DND-41 (cell line): ENCODE measurements around the gene TBCD.

Experiments used
- EZH2 ChIP-seq: IDR thresholded peaks from 3 replicates; pipeline ENCODE4 v1.6.1; 2012; ENCODE audit warnings: borderline replicate concordance, low read depth, mild to moderate bottlenecking, moderate library complexity, low read length, inconsistent platforms; ENCODE audit not compliant: severe bottlenecking
- TF ChIP-seq, protein P1 (sequence below): IDR thresholded peaks from 2 replicates; pipeline ENCODE4 v1.5.1; 2012; ENCODE audit warnings: borderline replicate concordance, low read length, moderate library complexity, mild to moderate bottlenecking; ENCODE audit not compliant: poor library complexity, severe bottlenecking; ENCODE audit errors: extremely low read depth

DNA sequence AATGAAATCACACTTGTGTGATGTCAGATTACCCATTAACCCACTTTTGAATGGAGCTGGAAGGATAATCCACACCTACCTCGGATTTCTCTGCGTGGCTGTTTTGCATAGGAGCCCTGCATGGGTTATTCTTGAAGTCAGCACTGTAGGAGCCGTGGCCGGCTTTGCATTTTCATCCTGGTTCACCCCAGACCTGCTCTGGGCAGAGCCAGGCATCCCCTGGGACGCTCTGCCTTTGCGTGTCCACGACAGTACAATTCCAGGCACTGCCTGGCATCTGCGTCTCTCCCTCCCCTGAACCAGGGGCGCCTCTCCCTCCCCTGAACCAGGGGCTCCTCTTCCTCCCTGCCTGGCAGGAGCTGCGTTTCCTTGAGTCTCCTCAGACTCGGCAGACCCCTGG is 117.7 kb downstream of the TBCD start:
- TF ChIP-seq, protein P1, sequence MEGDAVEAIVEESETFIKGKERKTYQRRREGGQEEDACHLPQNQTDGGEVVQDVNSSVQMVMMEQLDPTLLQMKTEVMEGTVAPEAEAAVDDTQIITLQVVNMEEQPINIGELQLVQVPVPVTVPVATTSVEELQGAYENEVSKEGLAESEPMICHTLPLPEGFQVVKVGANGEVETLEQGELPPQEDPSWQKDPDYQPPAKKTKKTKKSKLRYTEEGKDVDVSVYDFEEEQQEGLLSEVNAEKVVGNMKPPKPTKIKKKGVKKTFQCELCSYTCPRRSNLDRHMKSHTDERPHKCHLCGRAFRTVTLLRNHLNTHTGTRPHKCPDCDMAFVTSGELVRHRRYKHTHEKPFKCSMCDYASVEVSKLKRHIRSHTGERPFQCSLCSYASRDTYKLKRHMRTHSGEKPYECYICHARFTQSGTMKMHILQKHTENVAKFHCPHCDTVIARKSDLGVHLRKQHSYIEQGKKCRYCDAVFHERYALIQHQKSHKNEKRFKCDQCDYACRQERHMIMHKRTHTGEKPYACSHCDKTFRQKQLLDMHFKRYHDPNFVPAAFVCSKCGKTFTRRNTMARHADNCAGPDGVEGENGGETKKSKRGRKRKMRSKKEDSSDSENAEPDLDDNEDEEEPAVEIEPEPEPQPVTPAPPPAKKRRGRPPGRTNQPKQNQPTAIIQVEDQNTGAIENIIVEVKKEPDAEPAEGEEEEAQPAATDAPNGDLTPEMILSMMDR = no peak
- TF ChIP-seq EZH2 = no peak
